Chondrocyte (in vitro differentiated cells): Measurements from ENCODE around the gene HES1. TPM values are rescaled to one million over a fixed set of nuclear protein-coding genes. Genes with fewer than 3 reads are reported as not detected.

Experiments used
- DNase-seq: peaks from one replicate; pipeline ENCODE4 v3.0.0; 2021; ENCODE audit warnings: mixed read lengths, low spot score
- H3K27ac Mint-ChIP-seq: one replicate; pipeline ENCODE4 v1.8.0; 2021; ENCODE audit warnings: mild to moderate bottlenecking, moderate library complexity, mixed read lengths; ENCODE audit not compliant: unreplicated experiment
- H3K27me3 Mint-ChIP-seq: 2 replicates; pipeline ENCODE4 v1.8.0; 2021; ENCODE audit warnings: low read depth, mixed read lengths
- H3K36me3 Mint-ChIP-seq: 2 replicates; pipeline ENCODE4 v1.8.0; 2021; ENCODE audit warnings: low read depth, mixed read lengths
- H3K4me1 Mint-ChIP-seq: 2 replicates; pipeline ENCODE4 v1.8.0; 2021; ENCODE audit warnings: low read depth, mild to moderate bottlenecking, mixed read lengths
- H3K4me3 Mint-ChIP-seq: one replicate; pipeline ENCODE4 v1.8.0; 2021; ENCODE audit warnings: mild to moderate bottlenecking, moderate library complexity, mixed read lengths; ENCODE audit not compliant: unreplicated experiment
- H3K9me3 Mint-ChIP-seq: 2 replicates; pipeline ENCODE4 v1.8.0; 2021; ENCODE audit warnings: low read depth, mixed read lengths
- total RNA-seq: library from RNA; stranded (reverse); gene quantifications from 3 replicates; pipeline ENCODE4 v1.2.1, GENCODE V29; 2021
- TF ChIP-seq, protein P1 (sequence below): fragments of 200-600 bp; sonication (generic); IDR thresholded peaks from 2 replicates; pipeline ENCODE4 v1.5.0; 2021; ENCODE audit warnings: antibody characterized with exemption, mild to moderate bottlenecking, moderate library complexity

Gene HES1
- total RNA-seq, 1 donor from 2014 or later = 31.2 TPM

DNA sequence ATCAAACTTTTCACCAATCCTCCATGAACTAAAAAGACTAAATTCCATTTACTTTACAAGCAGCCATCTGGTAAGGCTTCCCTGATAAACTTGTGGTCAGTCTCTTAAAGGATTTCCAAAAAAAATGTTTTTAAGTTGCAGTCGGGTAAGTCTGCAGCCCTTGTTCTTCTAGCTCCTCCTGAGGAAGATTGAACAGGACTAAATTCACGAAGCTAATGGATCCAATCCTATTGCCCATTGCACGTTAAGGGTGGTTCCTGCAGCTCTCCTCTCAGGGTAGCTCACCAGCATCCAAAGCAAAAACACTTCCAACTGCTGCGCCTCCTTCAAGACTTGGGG lies 2.8 kb downstream of the HES1 start:
- no peak for DNase-seq
- no peaks in the 10 kb centered on the region for H3K9me3 Mint-ChIP-seq
- peak overlapping the region; percentile 68 for H3K27ac Mint-ChIP-seq
- TF ChIP-seq, protein P1, sequence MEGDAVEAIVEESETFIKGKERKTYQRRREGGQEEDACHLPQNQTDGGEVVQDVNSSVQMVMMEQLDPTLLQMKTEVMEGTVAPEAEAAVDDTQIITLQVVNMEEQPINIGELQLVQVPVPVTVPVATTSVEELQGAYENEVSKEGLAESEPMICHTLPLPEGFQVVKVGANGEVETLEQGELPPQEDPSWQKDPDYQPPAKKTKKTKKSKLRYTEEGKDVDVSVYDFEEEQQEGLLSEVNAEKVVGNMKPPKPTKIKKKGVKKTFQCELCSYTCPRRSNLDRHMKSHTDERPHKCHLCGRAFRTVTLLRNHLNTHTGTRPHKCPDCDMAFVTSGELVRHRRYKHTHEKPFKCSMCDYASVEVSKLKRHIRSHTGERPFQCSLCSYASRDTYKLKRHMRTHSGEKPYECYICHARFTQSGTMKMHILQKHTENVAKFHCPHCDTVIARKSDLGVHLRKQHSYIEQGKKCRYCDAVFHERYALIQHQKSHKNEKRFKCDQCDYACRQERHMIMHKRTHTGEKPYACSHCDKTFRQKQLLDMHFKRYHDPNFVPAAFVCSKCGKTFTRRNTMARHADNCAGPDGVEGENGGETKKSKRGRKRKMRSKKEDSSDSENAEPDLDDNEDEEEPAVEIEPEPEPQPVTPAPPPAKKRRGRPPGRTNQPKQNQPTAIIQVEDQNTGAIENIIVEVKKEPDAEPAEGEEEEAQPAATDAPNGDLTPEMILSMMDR = no peak
- peaks cover 57% of the 10 kb centered on the region for H3K4me1 Mint-ChIP-seq
- no peaks in the 10 kb centered on the region for H3K27me3 Mint-ChIP-seq
- peaks cover 2% of the 10 kb centered on the region for H3K36me3 Mint-ChIP-seq
- H3K4me3 Mint-ChIP-seq = peak overlapping the region; percentile 85

- Mint-ChIP-seq H3K4me1 (peaks cover 55% of the 10 kb centered on the region), H3K36me3 (peaks cover 2% of the 10 kb centered on the region), H3K27me3 (no peaks in the 10 kb centered on the region), H3K9me3 (no peaks in the 10 kb centered on the region), H3K27ac (peak overlapping the region; percentile 68), H3K4me3 (peak overlapping the region; percentile 85)
- DNase-seq = no peak
- TF ChIP-seq, protein P1 = no peak
Measured at GRCh38 chr3:194139071-194139813, 3.3 kb downstream of the HES1 start.

DNA sequence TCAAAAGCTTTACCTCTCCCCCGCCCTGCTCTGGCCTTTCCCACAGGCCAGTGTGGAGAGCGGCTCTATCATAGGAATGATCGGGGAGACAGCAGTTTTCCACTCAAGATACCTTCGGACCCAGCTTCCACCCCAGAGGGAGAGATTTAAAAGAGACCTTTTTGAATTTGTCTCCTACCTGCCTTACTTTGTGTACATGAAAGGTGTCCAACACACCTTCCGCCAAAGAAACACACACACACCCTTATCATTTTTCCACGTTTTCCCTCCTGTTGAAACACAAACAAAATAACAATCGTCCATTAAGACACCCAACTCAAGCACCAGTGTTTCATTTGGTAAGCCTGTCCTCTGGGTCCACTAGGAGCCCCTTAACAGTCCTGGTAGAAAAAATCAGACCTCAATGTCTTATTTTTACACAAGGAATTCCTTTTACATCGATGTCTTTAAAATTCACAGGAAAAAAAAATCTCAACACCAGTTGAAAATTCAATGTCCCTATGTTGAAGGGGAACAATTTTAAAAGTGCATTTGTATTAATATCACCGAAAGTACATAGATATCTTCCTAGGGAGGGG lies 4.0 kb downstream of the HES1 start:
- Mint-ChIP-seq H3K4me3 (no peak overlapping the region), H3K36me3 (peaks cover 2% of the 10 kb centered on the region), H3K9me3 (no peaks in the 10 kb centered on the region), H3K4me1 (peaks cover 54% of the 10 kb centered on the region), H3K27me3 (peaks cover 1% of the 10 kb centered on the region), H3K27ac (peak overlapping the region; percentile 70)
- TF ChIP-seq, protein P1 = no peak
- no peak for DNase-seq

DNA sequence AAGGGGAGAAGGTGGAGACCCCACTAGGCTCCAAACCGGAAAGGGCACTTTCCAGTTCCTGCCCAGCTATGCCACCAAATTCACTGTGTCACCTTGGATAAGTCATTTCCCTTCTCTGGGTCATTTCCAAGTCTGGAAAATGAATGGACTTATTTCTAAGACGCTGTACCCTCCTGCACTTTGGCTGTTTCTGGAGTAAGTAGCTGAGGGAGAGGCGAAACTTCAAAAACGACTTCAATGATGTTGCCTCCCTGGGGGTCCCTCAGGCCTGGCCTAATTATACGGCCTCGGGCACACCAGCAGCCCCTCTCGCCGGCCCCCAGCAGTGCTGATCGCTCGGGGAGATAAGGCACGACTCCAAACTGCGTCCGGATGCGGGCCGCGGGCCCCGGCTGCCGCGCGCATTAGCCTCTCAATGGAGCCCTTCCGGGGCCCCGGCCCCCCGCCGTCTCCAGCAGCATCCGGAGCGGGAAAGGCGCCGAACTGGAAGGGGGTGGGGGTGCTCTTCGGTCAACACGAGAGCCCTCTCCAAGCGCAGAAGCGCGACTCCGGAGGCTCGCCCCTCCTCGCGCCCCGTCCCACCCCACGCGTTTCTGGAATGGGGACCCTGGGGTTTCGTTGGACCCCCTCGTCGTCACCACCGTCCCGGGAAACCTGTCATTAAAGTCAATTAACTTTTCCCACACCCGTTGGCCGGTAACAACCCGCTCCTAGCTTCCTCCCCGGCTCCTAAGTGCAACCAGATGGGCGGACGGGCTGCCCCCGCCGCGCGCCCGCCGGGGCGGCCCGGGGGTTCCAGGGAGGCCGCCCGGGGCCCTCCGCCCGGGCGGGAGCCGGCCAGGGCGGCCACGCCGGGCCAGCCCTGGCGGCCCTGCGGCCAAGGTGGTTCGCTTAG lies 4.8 kb downstream of the HES1 start:
- peak overlapping the region; percentile 56 for H3K4me3 Mint-ChIP-seq
- no peak for DNase-seq
- H3K9me3 Mint-ChIP-seq = no peaks in the 10 kb centered on the region
- H3K27me3 Mint-ChIP-seq = peaks cover 8% of the 10 kb centered on the region
- peaks cover 2% of the 10 kb centered on the region for H3K36me3 Mint-ChIP-seq
- H3K27ac Mint-ChIP-seq = peak overlapping the region; percentile 70
- peaks cover 47% of the 10 kb centered on the region for H3K4me1 Mint-ChIP-seq
- TF ChIP-seq, protein P1 = no peak
